HG02642 (cell line): ENCODE data around the gene ABCD1.
"Not testable (repeated sequence)": the region's sequence is repeated elsewhere in the genome, so short reads cannot be mapped to it uniquely, and the experiment has no call there.

Experiments used
- ATAC-seq: cut with Tn5 transposase; IDR thresholded peaks from one replicate; pipeline ENCODE4 v1.9.1; 2021; ENCODE audit warnings: mild to moderate bottlenecking; ENCODE audit not compliant: unreplicated experiment, poor library complexity

ABCD1 gene

DNA sequence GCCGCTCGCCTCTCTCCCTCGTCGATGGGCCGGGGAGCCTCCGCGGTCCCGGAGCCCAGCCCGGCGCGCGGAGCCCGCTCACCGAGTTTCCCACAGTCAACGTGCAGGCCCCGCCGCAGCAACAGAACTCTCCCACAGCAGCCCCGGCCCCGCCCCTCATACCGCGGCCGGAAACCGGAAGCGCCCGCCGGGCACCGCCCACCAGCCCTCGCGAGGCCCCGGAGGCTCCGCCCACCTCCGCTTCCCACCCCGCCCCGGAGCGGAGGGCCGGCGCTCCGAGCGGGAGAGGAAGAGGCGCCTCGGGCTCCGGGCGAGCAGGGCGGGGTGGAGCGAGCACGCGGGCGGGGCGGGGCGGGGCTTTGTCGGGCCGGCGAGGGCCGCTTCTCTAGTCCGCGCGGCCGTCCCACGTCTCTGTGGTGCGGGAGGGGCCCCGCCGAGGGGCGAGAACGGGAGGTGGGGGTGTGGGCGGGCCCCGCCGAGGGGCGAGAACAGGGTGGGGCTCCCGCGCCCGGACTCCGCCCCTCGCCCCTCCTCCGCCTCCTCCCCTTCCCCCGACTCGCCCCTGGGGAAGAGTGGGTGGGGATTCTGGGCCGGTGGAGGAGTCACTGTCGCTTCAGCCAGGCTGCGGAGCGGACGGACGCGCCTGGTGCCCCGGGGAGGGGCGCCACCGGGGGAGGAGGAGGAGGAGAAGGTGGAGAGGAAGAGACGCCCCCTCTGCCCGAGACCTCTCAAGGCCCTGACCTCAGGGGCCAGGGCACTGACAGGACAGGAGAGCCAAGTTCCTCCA is at the start of gene ABCD1, which contains the start of gene BCAP31:
ABCD1 (plus strand) TSS at position 605 of the 787 bp plus-strand sequence. CDS start 411 bp downstream, outside the sequence.
BCAP31 (minus strand) TSS at position 136 of the 787 bp plus-strand sequence. CDS start 1,143 bp downstream, outside the sequence.
- ATAC-seq: peak; percentile 64

DNA sequence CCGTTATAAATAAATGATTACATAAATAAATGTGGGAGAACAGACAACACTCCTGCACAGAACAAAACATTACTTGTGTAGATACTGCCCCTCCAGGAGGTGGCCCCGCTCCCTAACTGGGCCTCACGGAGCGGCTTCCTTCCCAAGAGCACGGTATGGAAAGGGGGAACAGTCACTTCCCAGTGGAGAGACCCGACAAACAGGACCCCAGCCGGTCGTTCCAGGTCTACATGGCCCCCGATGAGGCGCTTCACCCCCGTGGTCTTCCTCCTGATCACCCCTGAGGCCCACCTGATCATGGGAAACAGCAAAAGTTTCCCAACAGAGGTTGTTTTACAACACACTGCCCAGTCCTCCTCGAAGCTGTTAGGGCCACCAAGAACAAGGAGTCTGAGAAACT is 43.5 kb upstream of the ABCD1 start:
- no peak for ATAC-seq

DNA sequence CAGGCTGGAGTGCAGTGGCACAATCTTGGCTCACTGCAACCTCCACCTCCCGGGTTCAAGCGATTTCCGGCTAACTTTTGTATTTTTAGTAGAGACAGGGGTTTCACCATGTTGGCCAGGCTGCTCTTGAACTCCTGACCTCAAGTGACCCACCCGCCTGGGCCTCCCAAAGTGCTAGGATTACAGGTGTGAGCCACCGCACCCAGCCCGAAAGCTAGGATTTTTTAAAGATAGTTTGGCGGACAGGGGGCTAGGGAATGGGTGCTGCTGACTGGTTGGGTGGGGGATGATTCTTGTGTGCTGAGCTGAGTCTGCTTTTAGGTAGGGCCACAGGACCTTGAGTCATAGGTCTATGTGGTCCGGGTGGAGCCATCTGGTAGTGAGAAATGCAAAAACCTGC is 41.2 kb upstream of the ABCD1 start:
- not testable (repeated sequence) for ATAC-seq

DNA sequence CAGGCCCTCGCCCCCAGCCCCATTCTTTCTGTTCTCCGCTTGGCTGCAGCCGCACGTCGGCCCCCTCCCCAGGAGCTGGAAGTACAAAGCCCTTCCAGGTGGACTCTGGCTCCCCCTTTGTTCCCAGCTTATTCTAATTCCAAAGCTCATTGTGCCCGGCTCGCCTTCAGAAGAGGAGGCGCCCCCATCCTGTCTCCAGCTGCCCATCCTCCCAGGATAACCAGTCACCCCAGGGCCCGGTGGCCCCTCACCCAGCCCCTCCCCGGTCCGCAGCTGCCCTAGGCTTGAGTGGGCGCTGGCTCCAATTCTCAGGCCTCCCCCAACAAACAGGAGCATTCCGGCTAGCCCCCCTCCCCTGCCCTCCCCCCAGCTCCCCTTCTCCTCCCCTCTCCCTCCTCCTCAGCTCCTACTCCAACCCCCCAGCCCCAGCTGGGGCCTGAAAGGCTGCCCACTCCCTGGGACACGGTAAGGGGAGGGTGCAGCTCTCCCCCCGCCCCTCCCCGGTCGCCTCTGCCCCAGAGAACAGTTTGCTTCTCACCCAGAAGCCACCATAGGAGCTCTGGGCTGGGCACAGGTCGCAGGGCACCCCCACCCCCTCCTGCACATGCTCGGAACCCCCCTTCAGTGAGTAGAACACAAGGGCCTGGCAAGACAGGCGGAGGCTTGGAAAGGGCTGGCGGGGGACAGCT is 40.0 kb upstream of the ABCD1 start:
- no peak for ATAC-seq

DNA sequence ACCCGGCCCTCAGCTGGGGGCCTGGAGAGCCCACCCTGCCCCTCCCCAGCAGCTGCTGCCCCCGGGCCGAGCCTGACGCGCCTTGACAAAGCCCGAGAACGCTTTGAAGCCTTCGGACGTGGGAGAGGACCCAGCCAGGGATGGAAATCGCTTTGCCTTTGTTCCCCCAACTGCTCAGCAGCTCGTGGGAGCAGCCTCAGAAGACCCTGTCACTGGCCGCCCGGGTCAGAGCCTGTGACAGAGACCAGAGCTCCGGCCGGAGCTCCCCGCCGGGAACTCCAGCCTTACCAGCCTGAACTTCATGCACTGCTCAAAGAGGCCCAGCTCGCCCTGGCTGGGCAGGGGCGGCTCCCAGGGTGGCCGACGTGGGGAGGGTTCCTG is 39.5 kb upstream of the ABCD1 start:
- ATAC-seq: no peak

DNA sequence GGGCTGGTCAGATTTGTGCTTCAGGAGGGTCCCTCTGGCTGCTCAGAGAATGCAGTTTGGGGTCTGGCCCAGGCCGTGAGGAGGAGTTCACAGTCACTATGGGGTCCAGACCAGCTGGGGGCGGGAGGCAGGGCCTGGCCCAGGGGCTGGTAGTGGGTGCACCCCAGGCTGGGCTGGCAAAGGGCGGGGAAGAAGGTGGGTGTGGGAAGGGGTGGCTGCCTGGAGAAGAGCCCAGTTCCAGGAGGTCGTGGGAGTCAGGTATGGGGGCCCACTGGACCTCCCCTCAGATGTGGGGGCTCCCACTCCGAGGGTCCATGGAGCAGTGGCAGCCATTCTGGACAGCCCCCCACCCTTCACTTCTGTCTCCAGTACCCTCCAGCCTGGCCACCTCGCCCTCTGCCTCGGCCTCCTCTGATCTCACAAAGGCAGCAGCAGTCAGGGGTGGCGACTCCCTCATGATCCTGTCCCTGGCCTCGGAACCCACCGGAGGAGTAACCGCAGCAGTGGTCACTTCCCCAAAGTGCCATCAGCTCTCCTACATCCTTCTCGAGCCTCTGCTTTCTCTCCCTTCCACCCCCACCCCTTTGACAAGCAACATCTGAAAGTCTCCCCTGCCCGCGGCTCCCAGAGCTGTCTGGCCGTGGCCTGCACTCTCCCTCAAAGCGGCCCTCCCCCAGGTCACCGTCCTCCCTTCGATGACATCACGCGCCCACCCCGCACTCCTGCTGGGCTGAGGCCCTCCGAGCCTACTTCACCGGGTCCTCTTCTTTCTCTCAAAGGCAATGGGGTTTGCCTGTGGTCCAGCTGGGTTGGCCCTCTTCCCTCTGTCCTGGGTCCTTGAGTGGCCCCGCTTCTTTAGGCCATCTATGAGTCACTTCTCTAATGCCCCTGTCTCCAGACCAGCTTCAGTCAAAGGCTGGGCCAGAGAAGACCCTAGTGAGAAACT is 38.6 kb upstream of the ABCD1 start:
- no peak for ATAC-seq

DNA sequence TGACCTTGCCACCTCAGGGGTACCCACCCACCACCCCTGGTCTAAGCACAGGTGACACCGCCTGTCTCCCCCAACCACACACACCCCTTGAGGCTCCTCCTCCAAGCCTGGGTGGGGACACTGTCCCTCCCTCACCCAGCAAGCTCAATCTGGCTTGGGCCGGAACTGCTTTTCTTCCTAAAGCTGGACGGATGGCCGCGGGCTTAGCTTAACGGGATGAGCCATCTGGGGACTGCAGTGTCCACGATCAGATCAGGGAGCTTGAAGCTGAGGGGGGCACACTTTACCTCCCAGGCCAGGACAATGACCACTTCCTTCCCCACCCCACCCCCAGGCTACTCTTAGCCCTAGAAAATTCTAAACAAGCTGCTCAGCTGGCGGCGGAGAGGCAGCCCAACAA is 37.9 kb upstream of the ABCD1 start:
- no peak for ATAC-seq

DNA sequence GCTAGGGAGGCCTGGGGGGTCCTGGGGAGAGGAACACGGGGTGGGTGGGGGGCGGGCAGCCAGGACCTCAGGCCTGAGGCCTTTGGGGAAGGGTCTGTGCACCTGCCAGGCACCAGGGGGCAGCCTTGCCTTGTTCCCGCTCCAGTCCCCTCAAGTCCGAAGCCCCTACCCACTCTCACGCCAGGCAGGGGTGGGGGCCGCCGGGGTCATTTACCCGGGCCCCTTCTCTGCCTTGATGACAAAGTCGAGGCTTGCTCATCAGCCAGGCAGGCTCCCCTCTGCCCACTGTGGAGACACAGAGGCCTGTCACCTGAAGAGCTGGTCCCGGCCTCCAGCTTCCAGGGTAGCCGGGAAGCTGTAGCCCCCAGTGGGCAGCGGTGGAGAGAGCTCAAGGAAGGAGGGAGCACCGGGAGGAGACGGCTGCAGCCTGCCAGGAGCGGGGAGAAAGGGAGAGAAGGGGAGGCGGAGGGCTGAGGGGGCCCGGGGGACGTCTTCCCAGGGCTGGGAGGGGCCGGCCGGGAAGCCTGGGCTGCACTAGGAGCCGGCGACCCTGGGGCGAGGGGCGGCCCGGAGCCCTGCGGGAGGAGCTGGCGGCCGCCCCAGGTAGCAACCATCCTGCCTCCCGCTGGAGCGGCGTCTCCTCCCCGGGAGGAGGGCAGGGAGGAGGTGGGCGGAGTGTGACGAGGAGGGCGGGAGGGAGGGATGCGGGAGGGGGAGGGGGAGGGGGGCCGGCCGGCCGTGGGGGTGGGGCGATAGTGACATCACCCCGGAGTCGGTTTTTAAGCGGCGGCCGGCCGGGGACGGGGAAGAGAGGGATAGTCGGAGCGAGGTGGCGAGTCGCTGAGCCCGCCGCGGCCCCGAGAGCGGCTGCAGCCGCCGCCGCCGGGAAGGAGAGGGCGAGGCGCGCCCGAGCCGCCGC is 37.3 kb upstream of the ABCD1 start, which contains the start of gene SLC6A8:
SLC6A8 (plus strand) TSS at position 806 of the 919 bp plus-strand sequence. CDS start 649 bp downstream, outside the sequence.
- no peak for ATAC-seq

DNA sequence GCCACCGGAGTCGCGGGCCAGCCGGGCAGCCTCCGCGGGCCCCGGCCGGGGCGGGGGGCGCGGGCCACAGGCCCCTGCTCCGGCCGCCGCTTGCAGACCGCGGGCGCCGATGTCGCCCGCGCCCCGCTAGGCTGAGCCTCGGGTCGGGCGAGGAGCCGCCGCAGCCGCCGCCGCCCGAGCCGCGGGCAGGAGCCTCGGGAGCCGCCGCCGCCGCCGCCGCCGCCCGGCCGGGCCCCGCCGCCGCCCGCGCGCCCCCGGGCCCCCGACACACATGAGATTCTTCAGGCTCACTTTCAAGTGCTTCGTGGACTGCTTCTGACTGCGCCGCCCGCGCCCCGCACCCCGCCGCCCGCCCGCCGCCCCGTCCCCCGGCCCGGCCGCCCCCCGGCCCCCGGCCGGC is 36.6 kb upstream of the ABCD1 start:
- ATAC-seq: no peak

DNA sequence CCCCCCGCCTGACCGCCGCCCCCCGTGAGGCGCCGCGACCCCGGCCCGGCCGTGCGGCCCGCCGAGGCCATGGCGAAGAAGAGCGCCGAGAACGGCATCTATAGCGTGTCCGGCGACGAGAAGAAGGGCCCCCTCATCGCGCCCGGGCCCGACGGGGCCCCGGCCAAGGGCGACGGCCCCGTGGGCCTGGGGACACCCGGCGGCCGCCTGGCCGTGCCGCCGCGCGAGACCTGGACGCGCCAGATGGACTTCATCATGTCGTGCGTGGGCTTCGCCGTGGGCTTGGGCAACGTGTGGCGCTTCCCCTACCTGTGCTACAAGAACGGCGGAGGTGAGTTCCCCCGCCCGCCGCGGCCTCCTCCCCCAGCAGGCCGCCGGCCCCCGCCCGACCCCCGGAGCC is 36.1 kb upstream of the ABCD1 start:
- no peak for ATAC-seq

DNA sequence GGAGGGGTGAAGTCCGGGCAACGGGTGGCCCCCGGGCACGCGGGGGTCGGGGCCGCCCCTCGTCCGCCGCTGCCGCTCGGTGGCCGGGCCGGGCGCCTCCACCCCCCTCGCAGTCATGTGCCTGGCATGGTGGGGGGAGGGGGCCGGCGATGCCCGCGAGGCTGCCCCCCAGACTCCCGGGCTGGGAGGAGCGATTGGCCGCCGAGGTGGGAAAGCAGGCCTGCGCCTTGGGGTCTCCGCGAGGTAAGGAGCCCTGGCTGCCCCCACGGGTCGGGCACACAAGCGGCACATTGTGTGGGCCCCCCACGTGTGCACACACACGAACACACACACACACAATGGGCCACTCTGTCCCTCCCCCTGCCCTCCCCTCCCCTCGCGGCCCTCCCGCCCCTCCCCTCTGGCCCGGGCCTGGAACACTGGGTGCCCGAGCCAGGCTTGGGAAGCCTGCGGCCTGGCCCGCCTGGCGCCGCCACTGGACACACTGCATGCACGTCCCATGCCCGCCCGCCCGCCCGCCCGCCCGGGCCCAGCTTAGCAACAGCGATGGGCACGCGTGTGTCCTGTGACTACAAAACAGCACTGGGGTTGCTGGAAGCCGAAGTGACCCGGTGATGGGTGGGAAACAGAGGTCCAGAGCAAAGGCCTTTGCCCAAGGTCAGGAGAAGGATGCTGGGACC is 35.6 kb upstream of the ABCD1 start:
- no peak for ATAC-seq

DNA sequence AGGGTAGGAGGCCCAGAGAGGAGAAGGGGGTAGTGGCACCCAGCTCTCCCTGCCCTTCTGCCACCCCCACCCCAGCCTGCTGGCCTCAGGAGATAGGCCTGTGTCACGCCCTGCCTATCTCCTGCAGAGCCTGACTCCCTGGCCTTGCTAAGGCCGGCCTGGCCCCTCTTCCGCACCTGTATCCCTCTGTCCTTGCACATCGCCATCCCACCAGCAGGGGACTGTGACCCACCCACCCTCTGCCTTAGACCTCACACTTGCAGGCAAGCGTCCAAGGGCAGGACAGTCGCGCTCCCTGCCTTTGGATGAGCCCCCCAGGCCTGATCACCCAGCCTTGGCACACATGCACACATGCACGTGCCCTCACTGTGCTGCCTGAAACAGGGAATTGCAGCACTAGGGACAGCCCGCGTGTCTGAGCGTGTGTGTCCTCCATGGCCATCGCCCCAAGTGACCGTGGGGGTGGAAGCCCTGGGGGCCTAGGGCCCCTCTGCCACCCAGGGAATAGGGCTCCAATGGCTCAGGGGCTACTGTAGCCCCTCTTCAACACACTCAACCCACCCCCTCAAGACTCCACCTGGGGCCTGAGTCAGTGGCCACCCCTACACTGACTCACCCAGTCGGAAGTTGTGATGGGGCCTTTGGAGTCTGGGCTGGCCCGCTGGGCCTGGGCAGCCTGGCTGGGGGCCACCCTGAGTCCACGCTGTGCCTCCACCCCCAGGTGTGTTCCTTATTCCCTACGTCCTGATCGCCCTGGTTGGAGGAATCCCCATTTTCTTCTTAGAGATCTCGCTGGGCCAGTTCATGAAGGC is 34.8 kb upstream of the ABCD1 start:
- no peak for ATAC-seq

DNA sequence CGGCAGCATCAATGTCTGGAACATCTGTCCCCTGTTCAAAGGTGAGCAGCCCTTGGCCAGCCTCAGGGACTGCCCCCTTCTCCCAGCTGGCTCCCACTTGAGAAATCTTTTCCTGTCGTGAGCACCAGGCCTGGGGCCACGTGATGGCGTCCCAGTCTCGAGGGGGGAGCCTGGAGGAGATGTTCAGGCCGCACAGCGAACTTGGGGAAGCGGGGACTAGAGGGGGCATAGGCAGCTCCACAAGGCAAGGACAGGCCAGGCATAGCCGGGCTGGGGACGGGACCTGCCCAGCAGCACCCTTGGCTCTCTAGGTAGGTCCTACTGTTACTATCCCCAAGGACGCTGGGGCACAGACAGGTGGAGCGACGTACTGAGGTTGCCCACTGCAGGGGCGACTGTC is 34.2 kb upstream of the ABCD1 start:
- no peak for ATAC-seq

DNA sequence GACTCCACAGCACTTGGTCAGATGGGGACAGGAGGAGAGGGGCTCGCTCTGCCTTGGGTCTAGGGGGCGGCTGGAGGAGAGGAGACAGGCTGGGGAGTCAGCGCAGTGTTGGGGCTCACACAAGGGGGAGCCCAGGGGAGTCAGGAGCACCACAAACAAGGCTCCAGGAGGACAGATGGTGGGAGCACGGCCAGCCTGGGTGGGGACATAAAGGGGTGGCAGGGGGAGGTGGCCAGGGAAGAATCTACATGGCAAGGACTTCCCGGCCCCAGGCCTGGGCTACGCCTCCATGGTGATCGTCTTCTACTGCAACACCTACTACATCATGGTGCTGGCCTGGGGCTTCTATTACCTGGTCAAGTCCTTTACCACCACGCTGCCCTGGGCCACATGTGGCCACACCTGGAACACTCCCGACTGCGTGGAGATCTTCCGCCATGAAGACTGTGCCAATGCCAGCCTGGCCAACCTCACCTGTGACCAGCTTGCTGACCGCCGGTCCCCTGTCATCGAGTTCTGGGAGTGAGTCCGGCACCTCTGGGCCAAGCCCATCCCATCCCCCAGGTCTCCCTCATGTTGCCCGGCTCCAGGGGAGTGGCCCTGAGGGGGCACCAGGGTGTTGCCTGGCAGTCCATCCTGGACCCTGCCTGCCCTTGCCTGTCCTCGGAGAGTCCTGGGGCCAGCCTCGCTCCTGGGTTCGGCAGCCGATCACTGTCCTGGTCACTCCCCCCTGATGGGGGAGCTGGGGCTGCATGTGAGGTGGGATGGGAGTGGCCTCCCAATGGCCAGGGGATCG is 33.4 kb upstream of the ABCD1 start:
- not testable (repeated sequence) for ATAC-seq

DNA sequence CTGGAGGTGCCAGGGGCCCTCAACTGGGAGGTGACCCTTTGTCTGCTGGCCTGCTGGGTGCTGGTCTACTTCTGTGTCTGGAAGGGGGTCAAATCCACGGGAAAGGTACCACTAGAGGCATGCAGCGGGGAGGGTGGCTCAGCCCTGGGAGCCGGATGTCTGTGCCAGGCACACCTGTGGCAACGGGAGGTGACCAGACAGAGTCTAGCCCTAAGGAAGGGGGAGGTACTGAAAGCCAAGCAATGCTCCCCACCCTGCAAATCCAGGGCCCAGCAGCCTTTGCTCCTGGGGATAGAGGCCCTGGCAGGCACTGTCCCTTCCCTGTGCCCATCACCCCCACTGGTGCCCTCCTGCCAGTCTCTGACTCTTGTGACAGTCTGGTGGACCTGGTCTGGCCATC is 32.7 kb upstream of the ABCD1 start:
- ATAC-seq: no peak

DNA sequence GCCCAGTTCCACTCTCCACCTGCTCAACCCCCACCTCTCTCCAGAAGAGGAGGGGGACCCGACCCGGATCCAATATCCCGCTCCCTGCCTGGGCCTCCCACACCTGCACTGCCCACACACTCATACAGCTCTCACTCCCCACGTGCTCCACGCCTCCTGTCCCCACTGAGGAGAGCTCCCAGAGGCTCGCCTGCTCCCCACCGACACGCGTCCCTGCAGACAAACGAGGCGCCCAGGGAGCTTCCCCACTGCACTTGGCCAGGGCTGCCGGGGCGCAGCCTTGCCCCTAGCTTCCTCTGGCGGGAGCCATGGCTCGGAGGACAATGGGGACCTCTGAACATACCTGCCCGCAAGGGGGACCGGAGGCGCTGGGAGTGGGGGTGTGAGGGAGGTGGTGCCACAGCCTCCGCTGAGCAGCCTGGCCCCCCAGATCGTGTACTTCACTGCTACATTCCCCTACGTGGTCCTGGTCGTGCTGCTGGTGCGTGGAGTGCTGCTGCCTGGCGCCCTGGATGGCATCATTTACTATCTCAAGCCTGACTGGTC is 32.0 kb upstream of the ABCD1 start:
- no peak for ATAC-seq
